Liver (tissue), 9 donors: Measurements from ENCODE around the gene SBF2. TPM values are rescaled to one million over a fixed set of nuclear protein-coding genes. Genes with fewer than 3 reads are reported as not detected.

ENCODE experiments used
- DNase-seq: peaks from one replicate; pipeline ENCODE4 v3.0.0-alpha.2; 2017; ENCODE audit warnings: low spot score
- H3K27ac ChIP-seq, 2 donors: one replicate each; pipeline ENCODE4 v1.7.0; 2013; ENCODE audit warnings: inconsistent platforms in 2 of 2, low read length in 2 of 2, control low read depth in 1 of 2, low read depth in 1 of 2, mild to moderate bottlenecking in 1 of 2
- H3K27me3 ChIP-seq, 4 donors: one replicate each; pipeline versions ENCODE4 v1.6.1 to v1.7.0; 2013; ENCODE audit warnings: low read length in 3 of 4, inconsistent platforms in 1 of 4, mild to moderate bottlenecking in 1 of 4, moderate library complexity in 1 of 4; ENCODE audit not compliant: control insufficient read depth in 4 of 4, insufficient read depth in 4 of 4
- H3K36me3 ChIP-seq, 4 donors: one replicate each; pipeline versions ENCODE4 v1.6.1 to v1.7.0; 2013; ENCODE audit warnings: low read length in 3 of 4, mild to moderate bottlenecking in 3 of 4, low read depth in 1 of 4, moderate library complexity in 1 of 4; ENCODE audit not compliant: control insufficient read depth in 4 of 4, insufficient read depth in 3 of 4
- H3K4me1 ChIP-seq, 4 donors: one replicate each; pipeline versions ENCODE4 v1.6.1 to v1.7.0; 2013; ENCODE audit warnings: low read length in 3 of 4, mild to moderate bottlenecking in 3 of 4, moderate library complexity in 1 of 4; ENCODE audit not compliant: control insufficient read depth in 4 of 4, insufficient read depth in 4 of 4
- H3K4me3 ChIP-seq, 3 donors: one replicate each; pipeline versions ENCODE4 v1.6.1 to v1.7.0; 2013; ENCODE audit warnings: low read length in 3 of 3, control low read depth in 1 of 3, low read depth in 1 of 3, mild to moderate bottlenecking in 1 of 3
- H3K9ac ChIP-seq, 2 donors: one replicate each; pipeline ENCODE4 v1.7.0; 2013; ENCODE audit warnings: low read length in 2 of 2, mild to moderate bottlenecking in 2 of 2, moderate library complexity in 2 of 2, control low read depth in 1 of 2, low read depth in 1 of 2
- H3K9me3 ChIP-seq, 4 donors: one replicate each; pipeline versions ENCODE4 v1.6.1 to v1.7.0; 2013; ENCODE audit warnings: low read length in 3 of 4; ENCODE audit not compliant: control insufficient read depth in 4 of 4
- EGR1 ChIP-seq, 2 donors: IDR thresholded peaks; 2 replicates each; pipeline ENCODE4 v1.6.1; 2016 to 2018; ENCODE audit warnings: antibody characterized with exemption in 2 of 2, low read depth in 2 of 2
- FOXA1 ChIP-seq: IDR thresholded peaks from 2 replicates; pipeline ENCODE4 v1.6.1; 2016; ENCODE audit warnings: antibody characterized with exemption
- FOXA2 ChIP-seq: IDR thresholded peaks from 2 replicates; pipeline ENCODE4 v1.6.1; 2016; ENCODE audit warnings: antibody characterized with exemption
- GABPA ChIP-seq, 2 donors: IDR thresholded peaks in 1 of 2; conservative IDR thresholded peaks in 1 of 2; 2 replicates each; pipeline ENCODE4 v1.6.1; 2016; ENCODE audit warnings: antibody characterized with exemption in 2 of 2, mild to moderate bottlenecking in 1 of 2, moderate library complexity in 1 of 2
- HNF4A ChIP-seq, 2 donors: conservative IDR thresholded peaks; 2 replicates each; pipeline ENCODE4 v1.6.1; 2016; ENCODE audit warnings: antibody characterized with exemption in 2 of 2, mild to moderate bottlenecking in 2 of 2
- HNF4G ChIP-seq: IDR thresholded peaks from 2 replicates; pipeline ENCODE4 v1.6.1; 2016; ENCODE audit warnings: antibody characterized with exemption
- JUND ChIP-seq, 2 donors: IDR thresholded peaks; 2 replicates each; pipeline ENCODE4 v1.6.1; 2016; ENCODE audit warnings: antibody characterized with exemption in 2 of 2
- MAX ChIP-seq: IDR thresholded peaks from 2 replicates; pipeline ENCODE4 v1.6.1; 2016; ENCODE audit warnings: antibody characterized with exemption
- NR2F2 ChIP-seq: IDR thresholded peaks from 2 replicates; pipeline ENCODE4 v1.6.1; 2016; ENCODE audit warnings: antibody characterized with exemption
- RAD21 ChIP-seq, 2 donors: IDR thresholded peaks; 2 replicates each; pipeline ENCODE4 v1.6.1; 2016; ENCODE audit warnings: antibody characterized with exemption in 2 of 2, mild to moderate bottlenecking in 2 of 2
- REST ChIP-seq: IDR thresholded peaks from 2 replicates; pipeline ENCODE4 v1.6.1; 2016; ENCODE audit warnings: antibody characterized with exemption, mild to moderate bottlenecking
- RXRA ChIP-seq, 2 donors: IDR thresholded peaks; 2 replicates each; pipeline ENCODE4 v1.6.1; 2017 to 2018; ENCODE audit warnings: antibody characterized with exemption in 2 of 2, mild to moderate bottlenecking in 1 of 2
- SP1 ChIP-seq: IDR thresholded peaks from 2 replicates; pipeline ENCODE4 v1.6.1; 2018; ENCODE audit warnings: antibody characterized with exemption, mild to moderate bottlenecking
- TAF1 ChIP-seq: conservative IDR thresholded peaks from 2 replicates; pipeline ENCODE4 v1.6.1; 2016; ENCODE audit warnings: antibody characterized with exemption, mild to moderate bottlenecking
- YY1 ChIP-seq: IDR thresholded peaks from 2 replicates; pipeline ENCODE4 v1.6.1; 2016; ENCODE audit warnings: antibody characterized with exemption, mild to moderate bottlenecking
- ZBTB33 ChIP-seq: IDR thresholded peaks from 2 replicates; pipeline ENCODE4 v1.6.1; 2016; ENCODE audit warnings: antibody characterized with exemption
- WGBS: extraction: QIAGEN DNeasy Blood & Tissue Kit; methylation state at CpG from one replicate; pipeline ENCODE4 v1.1.7; 2013; 5-methylcytosine and 5-hydroxymethylcytosine counted together
- polyA plus RNA-seq, 2 donors: library from polyadenylated mRNA; stranded (reverse) in 1 of 2; unstranded in 1 of 2; fragments of 200-250 nt in 1 of 2; fragments of >200 nt in 1 of 2; fragmentation: Nextera tagmentation in 1 of 2; extraction: Ambion mirVana in 1 of 2; gene quantifications; one replicate each; pipeline versions ENCODE4 v1.2.1 to v1.2.3, GENCODE V29; 2013 to 2015
- total RNA-seq, 2 donors: library from RNA; depleted of rRNA; stranded (reverse); fragments of >200 nt; gene quantifications; one replicate each; pipeline ENCODE4 v1.2.3, GENCODE V29; 2014
- TF ChIP-seq, protein P1 (sequence below): fragments of 150-350 bp; IDR thresholded peaks from 2 replicates; pipeline ENCODE4 v1.5.1; 2017; ENCODE audit warnings: improper control_type of control experiment, low read depth, low read length; ENCODE audit not compliant: missing input control
- TF ChIP-seq, protein P2 (sequence below): IDR thresholded peaks from 2 replicates; pipeline ENCODE4 v1.6.1; 2016; ENCODE audit warnings: antibody characterized with exemption
- donor health status: healthy.
- donor health status: healthy.
- donor health status: healthy.
- donor health status: healthy.
- donor health status: healthy.

The SBF2 gene
- total and polyA plus RNA-seq, 4 donors, result 7.5 to 31.3 (median 14.7) TPM

DNA sequence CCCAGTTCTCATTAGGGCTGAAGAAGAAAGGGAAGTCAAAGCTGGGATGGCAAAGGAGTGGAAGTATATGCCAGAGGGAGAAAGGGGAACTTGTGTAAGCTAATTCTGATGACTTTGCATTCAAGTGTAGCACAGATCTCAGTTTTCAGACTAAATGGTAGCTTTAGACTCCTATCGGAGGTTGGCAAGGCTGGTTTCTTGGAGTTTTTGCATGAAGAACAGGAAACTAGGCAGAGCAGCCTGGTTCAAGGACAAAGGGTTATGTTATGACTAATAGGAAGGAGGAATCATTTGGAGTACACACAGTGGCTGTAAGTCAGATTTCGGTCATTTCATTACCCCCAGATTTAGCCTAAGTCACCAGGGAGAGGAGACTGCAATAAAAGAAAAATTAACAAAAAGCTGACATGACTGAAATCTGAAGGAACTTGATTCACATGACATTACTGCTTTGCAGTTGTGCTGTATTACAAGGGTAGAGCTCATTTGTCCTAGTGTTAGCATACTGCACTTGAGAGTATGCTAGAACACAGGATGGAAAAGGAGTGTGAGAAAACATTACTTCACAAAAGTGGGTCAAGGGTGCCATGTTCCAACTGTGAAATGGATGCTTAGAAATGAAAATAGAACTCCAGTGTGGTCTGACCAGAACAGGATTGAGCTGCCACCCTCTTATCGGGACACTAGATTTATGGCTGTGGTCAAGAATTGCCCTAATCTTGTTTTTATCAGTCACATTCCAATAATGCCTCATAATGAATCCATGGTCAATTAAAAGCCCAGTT lies 34.5 kb upstream of the SBF2 start:
- TF ChIP-seq, protein P1, sequence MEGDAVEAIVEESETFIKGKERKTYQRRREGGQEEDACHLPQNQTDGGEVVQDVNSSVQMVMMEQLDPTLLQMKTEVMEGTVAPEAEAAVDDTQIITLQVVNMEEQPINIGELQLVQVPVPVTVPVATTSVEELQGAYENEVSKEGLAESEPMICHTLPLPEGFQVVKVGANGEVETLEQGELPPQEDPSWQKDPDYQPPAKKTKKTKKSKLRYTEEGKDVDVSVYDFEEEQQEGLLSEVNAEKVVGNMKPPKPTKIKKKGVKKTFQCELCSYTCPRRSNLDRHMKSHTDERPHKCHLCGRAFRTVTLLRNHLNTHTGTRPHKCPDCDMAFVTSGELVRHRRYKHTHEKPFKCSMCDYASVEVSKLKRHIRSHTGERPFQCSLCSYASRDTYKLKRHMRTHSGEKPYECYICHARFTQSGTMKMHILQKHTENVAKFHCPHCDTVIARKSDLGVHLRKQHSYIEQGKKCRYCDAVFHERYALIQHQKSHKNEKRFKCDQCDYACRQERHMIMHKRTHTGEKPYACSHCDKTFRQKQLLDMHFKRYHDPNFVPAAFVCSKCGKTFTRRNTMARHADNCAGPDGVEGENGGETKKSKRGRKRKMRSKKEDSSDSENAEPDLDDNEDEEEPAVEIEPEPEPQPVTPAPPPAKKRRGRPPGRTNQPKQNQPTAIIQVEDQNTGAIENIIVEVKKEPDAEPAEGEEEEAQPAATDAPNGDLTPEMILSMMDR, result no peak
- Histone ChIP-seq H3K27ac (no peak overlapping the region), H3K4me1 (peaks cover 15 to 44% (median 34%) of the 10 kb centered on the region in 4 donors), H3K9ac (no peak overlapping the region), H3K27me3 (no peaks in the 10 kb centered on the region), H3K4me3 (no peak overlapping the region), H3K9me3 (no peaks in the 10 kb centered on the region), H3K36me3 (no peaks in the 10 kb centered on the region)
- 66% methylated on average over 3 of the region's 3 CpGs for WGBS
- DNase-seq, result no peak

- Histone ChIP-seq H3K4me3 (no peak overlapping the region), H3K9me3 (no peaks in the 10 kb centered on the region), H3K36me3 (no peaks in the 10 kb centered on the region), H3K4me1 (peaks cover 19 to 53% (median 41%) of the 10 kb centered on the region in 4 donors), H3K27me3 (no peaks in the 10 kb centered on the region), H3K9ac (no peak overlapping the region), H3K27ac (peak overlapping the region; percentile 84)
- no peak for DNase-seq
- TF ChIP-seq FOXA2 (peak; percentile 35), ZBTB33 (peak; percentile 34), REST (peak; percentile 27), EGR1 (IDR thresholded peaks at IDR 0.05; ENCODE audit: low read depth in 2 of 2) (peak in 1 of 2 donors; percentile 70), MAX (peak; percentile 76), JUND (IDR thresholded peaks at IDR 0.05) (peak in 1 of 2 donors; percentile 61), FOXA1 (peak; percentile 78), SP1 (peak; percentile 37), HNF4G (peak; percentile 34), TAF1 (no peak), NR2F2 (peak; percentile 79), RXRA (IDR thresholded peaks at IDR 0.05) (peak; percentile 67 to 70), HNF4A (conservative IDR thresholded peaks at IDR 0.05) (peak in 1 of 2 donors; percentile 59), RAD21 (IDR thresholded peaks at IDR 0.05) (peak; percentile 53 to 61), YY1 (peak; percentile 41), GABPA (IDR thresholded peaks at IDR 0.05 in 1 of 2, conservative IDR thresholded peaks at IDR 0.05 in 1 of 2) (peak in 1 of 2 donors; percentile 29)
- TF ChIP-seq, protein P2, sequence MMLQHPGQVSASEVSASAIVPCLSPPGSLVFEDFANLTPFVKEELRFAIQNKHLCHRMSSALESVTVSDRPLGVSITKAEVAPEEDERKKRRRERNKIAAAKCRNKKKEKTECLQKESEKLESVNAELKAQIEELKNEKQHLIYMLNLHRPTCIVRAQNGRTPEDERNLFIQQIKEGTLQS, result peak; percentile 44
- TF ChIP-seq, protein P1, result peak; percentile 11
Measured at GRCh38 chr11:10327254-10327653, 33.2 kb upstream of the SBF2 start.
